Activated T-helper 9 cell treated with anti-CD3 and anti-CD28 coated beads, Interleukin-2, amount 50 U/mL, for 16 hours (primary cell): ENCODE data around the gene MT1B.

Experiments
- DNase-seq: peaks from one replicate; pipeline ENCODE4 v3.0.0-alpha.2; 2020; ENCODE audit warnings: low read depth

The MT1B gene

GRCh38 chr16:56651586-56651985 lies at the start of gene MT1B:
MT1B (plus strand) TSS chr16:56651886; CDS start chr16:56651954, 68 bp downstream.
- no peak for DNase-seq

GRCh38 chr16:56603589-56603988 lies 48.1 kb upstream of the MT1B start:
- DNase-seq, result no peak

GRCh38 chr16:56604966-56605365 lies 46.7 kb upstream of the MT1B start:
- no peak for DNase-seq

GRCh38 chr16:56605475-56605874 lies 46.2 kb upstream of the MT1B start:
- no peak for DNase-seq

- no peak for DNase-seq
These were observed 45.6 kb upstream of the MT1B start for GRCh38 chr16:56606071-56606475.

GRCh38 chr16:56606476-56607108 lies 45.1 kb upstream of the MT1B start:
- DNase-seq, result no peak

- DNase-seq, result no peak
These were observed 44.5 kb upstream of the MT1B start for GRCh38 chr16:56607109-56607618.

GRCh38 chr16:56607675-56608042 lies 44.0 kb upstream of the MT1B start:
- no peak for DNase-seq

- DNase-seq, result peak; percentile 85
These were observed 43.4 kb upstream of the MT1B start, which contains the start of gene MT2A for GRCh38 chr16:56608043-56608875. MT2A (plus strand) TSS chr16:56608584; CDS start chr16:56608656, 72 bp downstream.

- DNase-seq, result no peak
These were observed 42.7 kb upstream of the MT1B start for GRCh38 chr16:56608876-56609462.

GRCh38 chr16:56609463-56609921 lies 42.2 kb upstream of the MT1B start:
- peak; percentile 49 for DNase-seq

GRCh38 chr16:56610017-56610608 lies 41.6 kb upstream of the MT1B start:
- DNase-seq, result peak; percentile 58

GRCh38 chr16:56610609-56611111 lies 41.0 kb upstream of the MT1B start:
- DNase-seq, result no peak

- no peak for DNase-seq
These were observed 40.3 kb upstream of the MT1B start for GRCh38 chr16:56611281-56611833.

- no peak for DNase-seq
These were observed 38.0 kb upstream of the MT1B start for GRCh38 chr16:56613706-56614105.

GRCh38 chr16:56614549-56614991 lies 37.1 kb upstream of the MT1B start:
- no peak for DNase-seq

- DNase-seq, result no peak
These were observed 36.3 kb upstream of the MT1B start for GRCh38 chr16:56615353-56615752.

GRCh38 chr16:56616608-56617211 lies 35.0 kb upstream of the MT1B start:
- DNase-seq, result no peak

- DNase-seq, result no peak
These were observed 34.2 kb upstream of the MT1B start for GRCh38 chr16:56617212-56618085.

GRCh38 chr16:56618138-56618537 lies 33.5 kb upstream of the MT1B start:
- no peak for DNase-seq
